HL-60 (cell line): ENCODE measurements around the gene PRPH.

Experiments
- DNase-seq, 2 experiments: peaks; one replicate each; pipeline ENCODE4 v3.0.0-alpha.2; 2010 to 2020; ENCODE audit warnings: low read depth in 1 of 2, low spot score in 1 of 2
- H3K27ac ChIP-seq: fragments of 250-450 bp; sonication (Bioruptor Pico); replicated peaks from 2 replicates; pipeline ENCODE4 v1.5.1; 2020; ENCODE audit warnings: mild to moderate bottlenecking, moderate library complexity
- H3K27me3 ChIP-seq: fragments of 250-450 bp; sonication (Bioruptor Pico); 2 replicates; pipeline ENCODE4 v1.5.1; 2021; ENCODE audit warnings: mild to moderate bottlenecking, moderate library complexity; ENCODE audit not compliant: insufficient read depth, poor library complexity, severe bottlenecking
- H3K4me3 ChIP-seq: replicated peaks from 2 replicates; pipeline ENCODE4 v1.5.1; 2011; ENCODE audit warnings: mild to moderate bottlenecking, control low read depth, low read length; ENCODE audit not compliant: insufficient read depth
- GABPA ChIP-seq: IDR thresholded peaks from 2 replicates; pipeline ENCODE4 v1.6.1; 2012; ENCODE audit warnings: low read depth
- POLR2AphosphoS5 ChIP-seq: IDR thresholded peaks from 2 replicates; pipeline ENCODE4 v1.6.1; 2012; ENCODE audit warnings: low read depth
- SPI1 ChIP-seq: IDR thresholded peaks from 2 replicates; pipeline ENCODE4 v1.6.1; 2012; ENCODE audit warnings: low read depth, mild to moderate bottlenecking, borderline replicate concordance
- TF ChIP-seq, protein P1 (sequence below): IDR thresholded peaks from one replicate; pipeline ENCODE4 v1.5.1; 2011; ENCODE audit warnings: low read length, control low read depth, inconsistent platforms; ENCODE audit not compliant: insufficient read depth
- TF ChIP-seq, protein P2 (sequence below): IDR thresholded peaks from 2 replicates; pipeline ENCODE4 v1.6.1; 2012; ENCODE audit warnings: low read depth; ENCODE audit not compliant: insufficient replicate concordance

Gene PRPH

DNA sequence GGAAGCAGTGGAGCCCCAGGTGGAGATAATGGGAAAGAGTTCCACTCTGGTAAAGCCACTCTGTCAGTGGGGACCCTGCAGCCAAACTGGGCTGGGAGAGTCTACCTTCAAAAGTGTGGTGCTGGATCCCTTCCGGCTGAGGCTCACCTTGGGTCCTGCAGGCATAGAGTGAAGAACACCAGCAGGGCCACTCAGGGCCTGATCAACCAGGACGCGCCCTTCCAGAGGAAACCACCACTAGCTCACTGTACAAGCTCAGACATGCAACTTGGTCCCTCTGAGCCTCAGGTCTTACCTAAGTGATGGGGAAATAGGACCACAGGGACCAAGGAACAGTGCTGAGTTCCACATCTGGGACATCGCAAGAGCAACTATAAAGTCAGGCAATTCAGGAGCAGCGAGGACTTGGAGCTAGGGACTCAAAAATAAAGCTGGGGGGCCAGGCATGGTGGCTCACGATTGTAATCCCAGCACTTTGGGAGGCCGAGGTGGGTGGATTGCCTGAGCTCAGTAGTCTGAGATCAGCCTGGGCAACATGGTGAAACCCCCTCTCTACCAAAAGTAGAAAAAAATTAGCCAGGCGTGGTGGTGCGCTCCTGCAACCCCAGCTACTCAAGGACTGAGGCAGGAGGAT lies 5.9 kb upstream of the PRPH start:
- Histone ChIP-seq H3K4me3 (no peak overlapping the region), H3K27ac (no peak overlapping the region), H3K27me3 (peaks cover 22% of the 10 kb centered on the region)
- TF ChIP-seq SPI1, result no peak
- TF ChIP-seq, protein P1, sequence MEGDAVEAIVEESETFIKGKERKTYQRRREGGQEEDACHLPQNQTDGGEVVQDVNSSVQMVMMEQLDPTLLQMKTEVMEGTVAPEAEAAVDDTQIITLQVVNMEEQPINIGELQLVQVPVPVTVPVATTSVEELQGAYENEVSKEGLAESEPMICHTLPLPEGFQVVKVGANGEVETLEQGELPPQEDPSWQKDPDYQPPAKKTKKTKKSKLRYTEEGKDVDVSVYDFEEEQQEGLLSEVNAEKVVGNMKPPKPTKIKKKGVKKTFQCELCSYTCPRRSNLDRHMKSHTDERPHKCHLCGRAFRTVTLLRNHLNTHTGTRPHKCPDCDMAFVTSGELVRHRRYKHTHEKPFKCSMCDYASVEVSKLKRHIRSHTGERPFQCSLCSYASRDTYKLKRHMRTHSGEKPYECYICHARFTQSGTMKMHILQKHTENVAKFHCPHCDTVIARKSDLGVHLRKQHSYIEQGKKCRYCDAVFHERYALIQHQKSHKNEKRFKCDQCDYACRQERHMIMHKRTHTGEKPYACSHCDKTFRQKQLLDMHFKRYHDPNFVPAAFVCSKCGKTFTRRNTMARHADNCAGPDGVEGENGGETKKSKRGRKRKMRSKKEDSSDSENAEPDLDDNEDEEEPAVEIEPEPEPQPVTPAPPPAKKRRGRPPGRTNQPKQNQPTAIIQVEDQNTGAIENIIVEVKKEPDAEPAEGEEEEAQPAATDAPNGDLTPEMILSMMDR, result no peak
- TF ChIP-seq GABPA, result no peak
- TF ChIP-seq, protein P2, sequence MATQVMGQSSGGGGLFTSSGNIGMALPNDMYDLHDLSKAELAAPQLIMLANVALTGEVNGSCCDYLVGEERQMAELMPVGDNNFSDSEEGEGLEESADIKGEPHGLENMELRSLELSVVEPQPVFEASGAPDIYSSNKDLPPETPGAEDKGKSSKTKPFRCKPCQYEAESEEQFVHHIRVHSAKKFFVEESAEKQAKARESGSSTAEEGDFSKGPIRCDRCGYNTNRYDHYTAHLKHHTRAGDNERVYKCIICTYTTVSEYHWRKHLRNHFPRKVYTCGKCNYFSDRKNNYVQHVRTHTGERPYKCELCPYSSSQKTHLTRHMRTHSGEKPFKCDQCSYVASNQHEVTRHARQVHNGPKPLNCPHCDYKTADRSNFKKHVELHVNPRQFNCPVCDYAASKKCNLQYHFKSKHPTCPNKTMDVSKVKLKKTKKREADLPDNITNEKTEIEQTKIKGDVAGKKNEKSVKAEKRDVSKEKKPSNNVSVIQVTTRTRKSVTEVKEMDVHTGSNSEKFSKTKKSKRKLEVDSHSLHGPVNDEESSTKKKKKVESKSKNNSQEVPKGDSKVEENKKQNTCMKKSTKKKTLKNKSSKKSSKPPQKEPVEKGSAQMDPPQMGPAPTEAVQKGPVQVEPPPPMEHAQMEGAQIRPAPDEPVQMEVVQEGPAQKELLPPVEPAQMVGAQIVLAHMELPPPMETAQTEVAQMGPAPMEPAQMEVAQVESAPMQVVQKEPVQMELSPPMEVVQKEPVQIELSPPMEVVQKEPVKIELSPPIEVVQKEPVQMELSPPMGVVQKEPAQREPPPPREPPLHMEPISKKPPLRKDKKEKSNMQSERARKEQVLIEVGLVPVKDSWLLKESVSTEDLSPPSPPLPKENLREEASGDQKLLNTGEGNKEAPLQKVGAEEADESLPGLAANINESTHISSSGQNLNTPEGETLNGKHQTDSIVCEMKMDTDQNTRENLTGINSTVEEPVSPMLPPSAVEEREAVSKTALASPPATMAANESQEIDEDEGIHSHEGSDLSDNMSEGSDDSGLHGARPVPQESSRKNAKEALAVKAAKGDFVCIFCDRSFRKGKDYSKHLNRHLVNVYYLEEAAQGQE, result no peak
- TF ChIP-seq POLR2AphosphoS5, result no peak
- DNase-seq, result no peak

DNA sequence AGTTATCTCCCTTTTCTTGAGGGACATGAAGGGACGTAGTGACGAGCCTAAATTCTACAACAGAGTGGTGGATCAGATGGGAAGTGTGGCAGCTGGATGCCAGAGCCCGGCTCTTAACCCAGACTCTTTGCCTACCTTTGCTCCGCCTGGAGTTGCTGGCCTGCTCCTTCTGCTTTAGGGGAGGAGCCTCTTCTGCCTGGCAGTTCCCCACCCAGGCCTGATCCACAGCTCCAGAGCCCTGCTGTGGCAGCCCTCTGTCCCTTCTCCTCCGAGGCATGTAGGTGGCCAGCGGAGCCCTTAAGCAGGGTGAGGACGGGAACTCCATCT lies 2.3 kb upstream of the PRPH start:
- peaks cover 38% of the 10 kb centered on the region for H3K27me3 ChIP-seq
- H3K27ac ChIP-seq, result no peak overlapping the region
- DNase-seq, result no peak
- no peak overlapping the region for H3K4me3 ChIP-seq
- TF ChIP-seq GABPA (no peak), SPI1 (no peak), POLR2AphosphoS5 (no peak)
- TF ChIP-seq, protein P1, result no peak
- TF ChIP-seq, protein P2, result no peak

DNA sequence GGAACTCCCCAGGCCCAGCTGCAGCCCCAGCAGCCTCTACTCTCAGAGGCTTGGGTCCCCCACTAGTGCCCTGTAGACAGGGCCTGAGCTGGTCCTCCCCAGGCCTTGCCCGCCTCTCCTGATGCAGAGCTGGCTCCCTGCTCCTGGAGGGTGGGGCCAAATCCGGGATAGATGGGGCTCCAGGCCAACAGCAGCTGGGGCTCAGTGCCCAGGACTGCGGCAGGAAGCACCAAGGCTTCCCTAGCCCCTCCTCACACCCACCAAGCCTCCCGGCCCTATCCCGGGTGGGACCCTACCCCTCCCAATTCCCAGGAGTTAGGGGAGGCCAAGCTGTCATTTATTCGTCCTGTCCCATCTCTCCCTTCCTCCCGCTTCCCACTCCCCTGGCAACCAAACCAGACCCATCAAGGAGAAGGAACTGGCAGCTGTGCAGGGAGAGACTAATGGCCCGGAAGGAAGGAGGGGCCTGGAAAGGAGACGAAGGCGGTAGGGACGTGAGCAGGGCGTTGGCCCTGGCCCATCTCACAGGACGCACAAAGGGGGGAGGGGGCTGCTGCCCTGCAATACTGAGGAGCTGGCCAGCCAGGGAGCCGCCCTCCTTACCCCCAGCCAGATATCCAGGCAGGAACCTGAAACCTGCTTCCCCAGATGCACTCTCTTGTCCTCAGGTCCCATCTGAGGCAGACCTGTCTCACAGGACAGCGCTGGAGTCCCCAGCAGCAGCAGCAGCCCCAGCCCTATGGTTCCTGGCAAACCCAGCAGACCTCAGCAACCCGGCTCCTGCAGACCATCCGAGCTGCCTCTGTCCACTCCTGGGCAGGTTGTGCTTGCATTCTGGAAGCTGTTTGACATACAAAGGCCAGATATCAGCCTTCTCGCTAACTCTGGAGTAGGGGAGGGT lies 1.6 kb upstream of the PRPH start:
- DNase-seq, result no peak
- TF ChIP-seq GABPA (no peak), SPI1 (no peak), POLR2AphosphoS5 (no peak)
- TF ChIP-seq, protein P1, result no peak
- TF ChIP-seq, protein P2, result no peak
- no peak overlapping the region for H3K4me3 ChIP-seq
- H3K27ac ChIP-seq, result no peak overlapping the region
- H3K27me3 ChIP-seq, result peaks cover 41% of the 10 kb centered on the region
